ENCODE data around the gene CACNA1B. TPM values are rescaled to one million over a fixed set of nuclear protein-coding genes. Genes with fewer than 3 reads are reported as not detected.

The CACNA1B gene
- polyA plus RNA-seq, 1 experiment, result 0.01 TPM

- DNase-seq (ENCODE audit: low read depth, low spot score), result no peak
- no peak for TF ChIP-seq CTCF (IDR thresholded peaks at IDR 0.05; ENCODE audit: low read depth, low read length)
- ChIA-PET CTCF (no interaction called here), POLR2A (no interaction called here)
- H3K27ac ChIP-seq (ENCODE audit: low read depth, low read length), result no peak overlapping the region
- peaks cover 77% of the 10 kb centered on the region for H3K9me3 ChIP-seq (ENCODE audit: control insufficient read depth, insufficient read depth, low read length)
- H3K27me3 ChIP-seq (ENCODE audit: control insufficient read depth, insufficient read depth, low read length), result no peaks in the 10 kb centered on the region
- no peak overlapping the region for H3K4me3 ChIP-seq (ENCODE audit: low read depth, low read length)
These were observed 71.1 kb downstream of the CACNA1B start for GRCh38 chr9:137948642-137949041.

- no peak for DNase-seq (ENCODE audit: low read depth, low spot score)
- TF ChIP-seq CTCF (IDR thresholded peaks at IDR 0.05; ENCODE audit: low read depth, low read length), result no peak
- CTCF ChIA-PET, result no interaction called here
- Histone ChIP-seq H3K27me3 (ENCODE audit: control insufficient read depth, insufficient read depth, low read length) (no peaks in the 10 kb centered on the region), H3K4me3 (ENCODE audit: low read depth, low read length) (no peak overlapping the region), H3K9me3 (ENCODE audit: control insufficient read depth, insufficient read depth, low read length) (peaks cover 82% of the 10 kb centered on the region), H3K27ac (ENCODE audit: low read depth, low read length) (no peak overlapping the region)
- POLR2A ChIA-PET, result no interaction called here
These were observed 71.7 kb downstream of the CACNA1B start for GRCh38 chr9:137949260-137949659.

GRCh38 chr9:137951107-137951506, 73.5 kb downstream of the CACNA1B start:
- POLR2A ChIA-PET, result no interaction called here
- DNase-seq (ENCODE audit: low read depth, low spot score), result no peak
- H3K9me3 ChIP-seq (ENCODE audit: control insufficient read depth, insufficient read depth, low read length), result peaks cover 91% of the 10 kb centered on the region
- CTCF ChIA-PET, result no interaction called here
- H3K27ac ChIP-seq (ENCODE audit: low read depth, low read length), result no peak overlapping the region
- H3K27me3 ChIP-seq (ENCODE audit: control insufficient read depth, insufficient read depth, low read length), result no peaks in the 10 kb centered on the region
- TF ChIP-seq CTCF (IDR thresholded peaks at IDR 0.05; ENCODE audit: low read depth, low read length), result no peak
- H3K4me3 ChIP-seq (ENCODE audit: low read depth, low read length), result no peak overlapping the region

GRCh38 chr9:137951597-137952490, 74.3 kb downstream of the CACNA1B start:
- Histone ChIP-seq H3K27ac (ENCODE audit: low read depth, low read length) (no peak overlapping the region), H3K27me3 (ENCODE audit: control insufficient read depth, insufficient read depth, low read length) (no peaks in the 10 kb centered on the region), H3K4me3 (ENCODE audit: low read depth, low read length) (no peak overlapping the region), H3K9me3 (ENCODE audit: control insufficient read depth, insufficient read depth, low read length) (peaks cover 91% of the 10 kb centered on the region)
- ChIA-PET CTCF (no interaction called here), POLR2A (no interaction called here)
- TF ChIP-seq CTCF (IDR thresholded peaks at IDR 0.05; ENCODE audit: low read depth, low read length), result no peak
- no peak for DNase-seq (ENCODE audit: low read depth, low spot score)

- Histone ChIP-seq H3K27me3 (ENCODE audit: control insufficient read depth, insufficient read depth, low read length) (no peaks in the 10 kb centered on the region), H3K4me3 (ENCODE audit: low read depth, low read length) (no peak overlapping the region), H3K27ac (ENCODE audit: low read depth, low read length) (no peak overlapping the region), H3K9me3 (ENCODE audit: control insufficient read depth, insufficient read depth, low read length) (peaks cover 92% of the 10 kb centered on the region)
- no peak for TF ChIP-seq CTCF (IDR thresholded peaks at IDR 0.05; ENCODE audit: low read depth, low read length)
- DNase-seq (ENCODE audit: low read depth, low spot score), result no peak
- CTCF ChIA-PET, result no interaction called here
- POLR2A ChIA-PET, result no interaction called here
These were observed 75.5 kb downstream of the CACNA1B start for GRCh38 chr9:137952976-137953666.

All from AG04450 (cell line).